CD4-positive, alpha-beta T cell treated with Interleukin-15 for 1 hour (primary cell): ENCODE measurements around the gene PSMB3.
"Not testable (repeated sequence)": the region's sequence is repeated elsewhere in the genome, so short reads cannot be mapped to it uniquely, and the experiment has no call there.

Source experiments
- DNase-seq: peaks from one replicate; pipeline ENCODE4 v3.0.0-alpha.2; 2020

Gene PSMB3

GRCh38 chr17:38716368-38717005, 36.1 kb upstream of the PSMB3 start:
- DNase-seq: no peak

- no peak for DNase-seq
Measured at GRCh38 chr17:38717139-38717745, 35.3 kb upstream of the PSMB3 start.

GRCh38 chr17:38719289-38719942, 33.1 kb upstream of the PSMB3 start:
- DNase-seq: no peak

GRCh38 chr17:38719943-38720641, 32.4 kb upstream of the PSMB3 start:
- no peak for DNase-seq

GRCh38 chr17:38720941-38721340, 31.6 kb upstream of the PSMB3 start:
- no peak for DNase-seq

- DNase-seq: no peak
Measured at GRCh38 chr17:38721802-38722201, 30.7 kb upstream of the PSMB3 start.

- no peak for DNase-seq
Measured at GRCh38 chr17:38724337-38724988, 28.1 kb upstream of the PSMB3 start.

- DNase-seq: no peak
Measured at GRCh38 chr17:38725066-38725465, 27.5 kb upstream of the PSMB3 start.

GRCh38 chr17:38726145-38726544, 26.4 kb upstream of the PSMB3 start:
- not testable (repeated sequence) for DNase-seq

- peak; percentile 76 for DNase-seq
Measured at GRCh38 chr17:38727736-38728135, 24.8 kb upstream of the PSMB3 start.

- DNase-seq: peak; percentile 85
Measured at GRCh38 chr17:38728290-38728831, 24.2 kb upstream of the PSMB3 start.

- no peak for DNase-seq
Measured at GRCh38 chr17:38729368-38729885, 23.1 kb upstream of the PSMB3 start.

- DNase-seq: peak; percentile 89
Measured at GRCh38 chr17:38729886-38730525, 22.5 kb upstream of the PSMB3 start, which contains the start of gene CISD3. Gene CISD3, plus strand, starts transcription at chr17:38730341. Its CDS starts 18 bp downstream, at chr17:38730359.

- no peak for DNase-seq
Measured at GRCh38 chr17:38730526-38731379, 21.8 kb upstream of the PSMB3 start.

- no peak for DNase-seq
Measured at GRCh38 chr17:38731526-38732294, 20.8 kb upstream of the PSMB3 start.

GRCh38 chr17:38732376-38733281, 19.9 kb upstream of the PSMB3 start:
- DNase-seq: no peak

- DNase-seq: no peak
Measured at GRCh38 chr17:38733282-38733981, 19.1 kb upstream of the PSMB3 start.
